IMR-90 (cell line): ENCODE results near the gene MYL10. TPM values are rescaled to one million over a fixed set of nuclear protein-coding genes. Genes with fewer than 3 reads are reported as not detected.

Experiments
- ATAC-seq: fragments of 200-7000 bp; cut with Tn5 transposase; 2 replicates; pipeline ENCODE4 v1.9.1; 2020; ENCODE audit warnings: low read depth, mild to moderate bottlenecking, moderate library complexity
- BruUV-seq: library from RNA; stranded (reverse); fragments of 400-500 nt; replicated peaks from 2 replicates; lab custom pipeline; 2021; lab: Mats Ljungman, UMichigan
- CTCF ChIA-PET: fragments of 300-600 bp; formaldehyde crosslinking; extraction: SDS; loops from one replicate; lab custom pipeline; 2021; ENCODE audit warnings: antibody characterized with exemption; lab: Yijun Ruan, JAX
- POLR2A ChIA-PET: fragments of 300-600 bp; sonication (Branson Sonifier 250); formaldehyde crosslinking; loops from one replicate; lab custom pipeline; 2022; ENCODE audit warnings: antibody characterized with exemption; ENCODE audit not compliant: unreplicated experiment; lab: Charles Lee
- DNase-seq: peaks from one replicate; pipeline ENCODE4 v3.0.0; 2013
- H2AFZ ChIP-seq: replicated peaks from 2 replicates; pipeline ENCODE3; 2013; ENCODE audit warnings: low read length, mild to moderate bottlenecking; ENCODE audit not compliant: poor library complexity
- H2AK5ac ChIP-seq: 2 replicates; pipeline ENCODE4 v1.6.1; 2013; ENCODE audit warnings: low read depth, low read length, inconsistent platforms
- H2AK9ac ChIP-seq: replicated peaks from 2 replicates; pipeline ENCODE3; 2013; ENCODE audit warnings: mild to moderate bottlenecking, low read depth, low read length, moderate library complexity; ENCODE audit not compliant: poor library complexity
- H2BK120ac ChIP-seq: 2 replicates; pipeline ENCODE4 v1.6.1; 2013; ENCODE audit warnings: low read depth, low read length, inconsistent platforms
- H2BK15ac ChIP-seq: 3 replicates; pipeline ENCODE4 v1.6.1; 2013; ENCODE audit warnings: low read depth, low read length, inconsistent platforms
- H2BK20ac ChIP-seq: 2 replicates; pipeline ENCODE4 v1.6.1; 2013; ENCODE audit warnings: low read depth, mild to moderate bottlenecking, inconsistent platforms, low read length, moderate library complexity
- H2BK5ac ChIP-seq: 2 replicates; pipeline ENCODE4 v1.6.1; 2013; ENCODE audit warnings: mild to moderate bottlenecking, low read depth, low read length, inconsistent platforms; ENCODE audit not compliant: poor library complexity, severe bottlenecking
- H3K14ac ChIP-seq: replicated peaks from 2 replicates; pipeline ENCODE4 v1.6.1; 2013; ENCODE audit warnings: low read depth, low read length, inconsistent platforms
- H3K18ac ChIP-seq: 2 replicates; pipeline ENCODE4 v1.6.1; 2013; ENCODE audit warnings: low read depth, low read length, control low read depth
- H3K23ac ChIP-seq: 2 replicates; pipeline ENCODE4 v1.6.1; 2013; ENCODE audit warnings: low read depth, low read length, inconsistent platforms
- H3K27ac ChIP-seq: 2 replicates; pipeline ENCODE4 v1.5.1; 2013; ENCODE audit warnings: mild to moderate bottlenecking, control low read depth, low read length; ENCODE audit not compliant: insufficient read depth
- H3K27me3 ChIP-seq: 2 replicates; pipeline ENCODE4 v1.6.1; 2013; ENCODE audit warnings: low read length; ENCODE audit not compliant: control insufficient read depth, insufficient read depth
- H3K36me3 ChIP-seq: 2 replicates; pipeline ENCODE4 v1.6.1; 2013; ENCODE audit warnings: low read length, mixed read lengths; ENCODE audit not compliant: control insufficient read depth, insufficient read depth
- H3K4ac ChIP-seq: 2 replicates; pipeline ENCODE4 v1.6.1; 2013; ENCODE audit warnings: low read depth, low read length, inconsistent platforms
- H3K4me1 ChIP-seq: 2 replicates; pipeline ENCODE4 v1.6.1; 2013; ENCODE audit warnings: low read length, mixed read lengths; ENCODE audit not compliant: control insufficient read depth, insufficient read depth
- H3K4me2 ChIP-seq: 2 replicates; pipeline ENCODE4 v1.6.1; 2013; ENCODE audit warnings: low read depth, mild to moderate bottlenecking, control low read depth, low read length, moderate library complexity
- H3K4me3 ChIP-seq: 2 replicates; pipeline ENCODE4 v1.5.1; 2013; ENCODE audit warnings: low read depth, mild to moderate bottlenecking, control low read depth, low read length, moderate library complexity; ENCODE audit not compliant: insufficient read depth
- H3K56ac ChIP-seq: 2 replicates; pipeline ENCODE4 v1.6.1; 2013; ENCODE audit warnings: low read length, inconsistent platforms; ENCODE audit not compliant: insufficient read depth; ENCODE audit errors: extremely low read depth
- H3K79me1 ChIP-seq, 2 experiments: 2 replicates each; pipeline ENCODE4 v1.6.1; 2013; ENCODE audit warnings: low read length in 2 of 2, inconsistent platforms in 1 of 2, low read depth in 1 of 2
- H3K9ac ChIP-seq: 2 replicates; pipeline ENCODE4 v1.6.1; 2013; ENCODE audit warnings: low read depth, low read length, control low read depth
- H3K9me1 ChIP-seq: 2 replicates; pipeline ENCODE4 v1.6.1; 2013; ENCODE audit warnings: low read length, inconsistent platforms; ENCODE audit not compliant: insufficient read depth
- H3K9me3 ChIP-seq: 2 replicates; pipeline ENCODE4 v1.6.1; 2013; ENCODE audit warnings: low read length; ENCODE audit not compliant: control insufficient read depth, insufficient read depth
- H4K20me1 ChIP-seq: 2 replicates; pipeline ENCODE4 v1.6.1; 2013; ENCODE audit warnings: low read length, inconsistent platforms; ENCODE audit not compliant: insufficient read depth
- H4K5ac ChIP-seq: 2 replicates; pipeline ENCODE4 v1.6.1; 2013; ENCODE audit warnings: mild to moderate bottlenecking, low read depth, low read length, control low read depth
- H4K8ac ChIP-seq, 2 experiments: 2 replicates each; pipeline ENCODE4 v1.6.1; 2013; ENCODE audit warnings: low read depth in 2 of 2, low read length in 2 of 2, control low read depth in 1 of 2, inconsistent platforms in 1 of 2
- H4K91ac ChIP-seq: 2 replicates; pipeline ENCODE4 v1.6.1; 2013; ENCODE audit warnings: low read depth, low read length, inconsistent platforms; ENCODE audit not compliant: insufficient read depth
- BHLHE40 ChIP-seq: fragments of 150-350 bp; IDR thresholded peaks from 2 replicates; pipeline ENCODE4 v1.6.1; 2016; ENCODE audit warnings: mild to moderate bottlenecking, low read depth, low read length
- CTCF ChIP-seq: conservative IDR thresholded peaks from 2 replicates; pipeline ENCODE4 v1.5.1; 2012; ENCODE audit warnings: mild to moderate bottlenecking, low read depth, low read length, improper control_type of control experiment
- MAFK ChIP-seq: IDR thresholded peaks from 2 replicates; pipeline ENCODE4 v1.6.1; 2012; ENCODE audit warnings: low read depth, low read length, improper control_type of control experiment
- NFE2L2 ChIP-seq: fragments of 150-350 bp; IDR thresholded peaks from 2 replicates; pipeline ENCODE4 v1.6.1; 2016; ENCODE audit warnings: low read depth, mild to moderate bottlenecking, low read length
- RFX5 ChIP-seq: IDR thresholded peaks from 2 replicates; pipeline ENCODE4 v1.8.0; 2012; ENCODE audit warnings: low read depth, mild to moderate bottlenecking, low read length, moderate library complexity
- WGBS, 2 experiments: methylation state at CpG; one replicate each; pipeline versions ENCODE4 v1.1.5 to v1.1.7; 2013; ENCODE audit warnings: missing lambda C conversion rate in 2 of 2; ENCODE audit not compliant: insufficient read length in 1 of 2; ENCODE audit errors: extremely low coverage in 2 of 2; 5-methylcytosine and 5-hydroxymethylcytosine counted together
- dilution Hi-C: fragments of 300-500 bp; cut with HindIII; formaldehyde crosslinking; loops from one replicate; pipeline ENCODE4 v1.14.3; 2018; ENCODE audit warnings: low sequenced_read_pairs; ENCODE audit not compliant: unreplicated experiment
- in situ Hi-C: fragments of 300-500 bp; cut with MboI; formaldehyde crosslinking; loops from 3 replicates; pipeline ENCODE4 v1.14.3; 2019; ENCODE audit warnings: low sequenced_read_pairs, inconsistent platforms, mixed read lengths
- intact Hi-C: fragments of 100-400 bp; cut with micrococcal nuclease; formaldehyde crosslinking; loops from 2 replicates; pipeline ENCODE4 v1.10.0; 2022
- polyA plus RNA-seq, 3 experiments: library from polyadenylated mRNA; depleted of rRNA; stranded (reverse); fragments of >200 nt; gene quantifications; 2 replicates each; pipeline ENCODE4 v1.2.3, GENCODE V29; 2012; ENCODE audit warnings: low replicate concordance in 1 of 3
- total RNA-seq: library from RNA; depleted of rRNA; stranded (reverse); fragments of >200 nt; gene quantifications from 2 replicates; pipeline ENCODE4 v1.2.3, GENCODE V29; 2012

The MYL10 gene
- total and polyA plus RNA-seq, 2 of the 4 experiments (the other 2 are of a cell fraction) = not detected

- dilution Hi-C loops = no loop called here
- H4K20me1 ChIP-seq = no peaks in the 10 kb centered on the region
- no peak overlapping the region for H3K27ac ChIP-seq
- no peaks in the 10 kb centered on the region for H3K36me3 ChIP-seq
- H3K14ac ChIP-seq = no peak overlapping the region
- H2AFZ ChIP-seq = no peak overlapping the region
- no peak overlapping the region for H3K4me3 ChIP-seq
- H4K91ac ChIP-seq = no peak overlapping the region
- no peak overlapping the region for H3K23ac ChIP-seq
- H3K18ac ChIP-seq = no peak overlapping the region
- H3K79me1 ChIP-seq = no peaks in the 10 kb centered on the region
- no peak overlapping the region for H4K8ac ChIP-seq
- ChIA-PET POLR2A (no interaction called here), CTCF (no interaction called here)
- no peak overlapping the region for H3K56ac ChIP-seq
- no peak overlapping the region for H4K5ac ChIP-seq
- H2BK15ac ChIP-seq = no peak overlapping the region
- in situ Hi-C loops = no loop called here
- no peak overlapping the region for H2BK120ac ChIP-seq
- ATAC-seq (no peak), DNase-seq (no peak)
- H3K27me3 ChIP-seq = peaks cover 43% of the 10 kb centered on the region
- no peak overlapping the region for H3K4ac ChIP-seq
- H2BK5ac ChIP-seq = no peak overlapping the region
- H3K4me1 ChIP-seq = no peaks in the 10 kb centered on the region
- no peak overlapping the region for H2AK5ac ChIP-seq
- no peak overlapping the region for H3K9ac ChIP-seq
- WGBS, 2 experiments = 36% methylated on average over 3 of the region's 9 CpGs; no CpG with 5 or more reads in 1 of the 2 experiments
- no peak overlapping the region for H3K4me2 ChIP-seq
- no TSS peak for BruUV-seq
- intact Hi-C loops = no loop called here
- H3K9me1 ChIP-seq = no peaks in the 10 kb centered on the region
- TF ChIP-seq RFX5 (no peak), NFE2L2 (no peak), BHLHE40 (no peak), CTCF (no peak), MAFK (peak; percentile 56)
- H2AK9ac ChIP-seq = no peak overlapping the region
- H3K9me3 ChIP-seq = no peaks in the 10 kb centered on the region; the same call in 1 of the 2 replicates
- no peak overlapping the region for H2BK20ac ChIP-seq
Measured at GRCh38 chr7:101662447-101662998, 33.4 kb upstream of the MYL10 start.
